ENCODE measurements around the gene TNMD. TPM values are rescaled to one million over a fixed set of nuclear protein-coding genes. Genes with fewer than 3 reads are reported as not detected.

Gene TNMD
- total and polyA plus RNA-seq, 7 experiments from 2014 or later: not detected

- no peak overlapping the region for H3K4me3 ChIP-seq (ENCODE audit: low read length)
- Mint-ChIP-seq H3K27me3 (peaks cover 10 to 29% (median 12%) of the 10 kb centered on the region in 5 donors), H3K36me3 (no peaks in the 10 kb centered on the region), H3K4me1 (peaks cover 0 to 2% (median under 1%) of the 10 kb centered on the region in 7 donors), H3K9me3 (no peaks in the 10 kb centered on the region), H3K27ac (no peak overlapping the region), H3K4me3 (no peak overlapping the region)
- ChIA-PET POLR2A (no interaction called here), CTCF (no interaction called here)
- no peak for DNase-seq
- H3K27me3 ChIP-seq (ENCODE audit: control insufficient read depth in 2 of 2, insufficient read depth in 2 of 2, low read length in 2 of 2): no peaks in the 10 kb centered on the region
- H3K9me3 ChIP-seq (ENCODE audit: control insufficient read depth in 2 of 3, low read length in 3 of 3): no peaks in the 10 kb centered on the region
- no peak for ATAC-seq
- intact Hi-C loops (cut with micrococcal nuclease): no loop called here
- H3K27ac ChIP-seq (ENCODE audit: low read depth, low read length): no peak overlapping the region
- H3K36me3 ChIP-seq (ENCODE audit: control insufficient read depth in 2 of 3, insufficient read depth in 3 of 3, low read length in 3 of 3): no peaks in the 10 kb centered on the region
- H3K4me1 ChIP-seq (ENCODE audit: control insufficient read depth in 2 of 2, insufficient read depth in 2 of 2, low read length in 2 of 2): no peaks in the 10 kb centered on the region
Observed at GRCh38 chrX:100642290-100642689, 57.6 kb downstream of the TNMD start.

GRCh38 chrX:100643212-100643611, 58.5 kb downstream of the TNMD start:
- Mint-ChIP-seq H3K4me1 (peaks cover 0 to 2% (median 0%) of the 10 kb centered on the region in 7 donors), H3K4me3 (no peak overlapping the region), H3K27me3 (peaks cover 9 to 29% (median 12%) of the 10 kb centered on the region in 5 donors), H3K36me3 (no peaks in the 10 kb centered on the region), H3K9me3 (no peaks in the 10 kb centered on the region), H3K27ac (no peak overlapping the region)
- CTCF ChIA-PET: no interaction called here
- intact Hi-C loops (cut with micrococcal nuclease): no loop called here
- POLR2A ChIA-PET: no interaction called here
- no peaks in the 10 kb centered on the region for H3K4me1 ChIP-seq (ENCODE audit: control insufficient read depth in 2 of 2, insufficient read depth in 2 of 2, low read length in 2 of 2)
- H3K9me3 ChIP-seq (ENCODE audit: control insufficient read depth in 2 of 3, low read length in 3 of 3): no peaks in the 10 kb centered on the region
- H3K36me3 ChIP-seq (ENCODE audit: control insufficient read depth in 2 of 3, insufficient read depth in 3 of 3, low read length in 3 of 3): no peaks in the 10 kb centered on the region
- ATAC-seq: no peak
- no peak overlapping the region for H3K27ac ChIP-seq (ENCODE audit: low read depth, low read length)
- no peak for DNase-seq
- H3K4me3 ChIP-seq (ENCODE audit: low read length): no peak overlapping the region
- no peaks in the 10 kb centered on the region for H3K27me3 ChIP-seq (ENCODE audit: control insufficient read depth in 2 of 2, insufficient read depth in 2 of 2, low read length in 2 of 2)

- H3K4me3 ChIP-seq (ENCODE audit: low read length): no peak within 1 kb of the TSS
- ATAC-seq (no peak), DNase-seq (no peak)
- POLR2A ChIA-PET: no interaction called here
- H3K27ac ChIP-seq (ENCODE audit: low read depth, low read length): no peak within 1 kb of the TSS
- H3K27me3 Mint-ChIP-seq: peaks cover 9 to 26% (median 12%) of the 10 kb centered on the region in 5 donors
- intact Hi-C loops (cut with micrococcal nuclease): no loop called here
- no peaks in the 10 kb centered on the region for H3K4me1 ChIP-seq (ENCODE audit: control insufficient read depth in 2 of 2, insufficient read depth in 2 of 2, low read length in 2 of 2)
- no peaks in the 10 kb centered on the region for H3K36me3 Mint-ChIP-seq
- CTCF ChIA-PET: no interaction called here
- no peaks in the 10 kb centered on the region for H3K27me3 ChIP-seq (ENCODE audit: control insufficient read depth in 2 of 2, insufficient read depth in 2 of 2, low read length in 2 of 2)
- no peak within 1 kb of the TSS for H3K27ac Mint-ChIP-seq
- no peaks in the 10 kb centered on the region for H3K9me3 Mint-ChIP-seq
- no peaks in the 10 kb centered on the region for H3K36me3 ChIP-seq (ENCODE audit: control insufficient read depth in 2 of 3, insufficient read depth in 3 of 3, low read length in 3 of 3)
- H3K4me3 Mint-ChIP-seq: no peak within 1 kb of the TSS
- H3K9me3 ChIP-seq (ENCODE audit: control insufficient read depth in 2 of 3, low read length in 3 of 3): no peaks in the 10 kb centered on the region
- H3K4me1 Mint-ChIP-seq: peaks cover 0 to 2% (median 0%) of the 10 kb centered on the region in 7 donors
Observed at GRCh38 chrX:100643956-100644860, 59.5 kb downstream of the TNMD start, which contains the start of gene SRPX2. SRPX2 (plus strand) TSS chrX:100644199; CDS start chrX:100646323, 2,124 bp downstream.

- Mint-ChIP-seq H3K36me3 (no peaks in the 10 kb centered on the region), H3K4me3 (no peak overlapping the region), H3K9me3 (no peaks in the 10 kb centered on the region), H3K27me3 (peaks cover 5 to 22% (median 12%) of the 10 kb centered on the region in 5 donors), H3K27ac (no peak overlapping the region), H3K4me1 (peaks cover 0 to 2% (median 0%) of the 10 kb centered on the region in 7 donors)
- DNase-seq (no peak), ATAC-seq (no peak)
- H3K4me1 ChIP-seq (ENCODE audit: control insufficient read depth in 2 of 2, insufficient read depth in 2 of 2, low read length in 2 of 2): no peaks in the 10 kb centered on the region
- intact Hi-C loops (cut with micrococcal nuclease): no loop called here
- H3K36me3 ChIP-seq (ENCODE audit: control insufficient read depth in 2 of 3, insufficient read depth in 3 of 3, low read length in 3 of 3): no peaks in the 10 kb centered on the region
- H3K9me3 ChIP-seq (ENCODE audit: control insufficient read depth in 2 of 3, low read length in 3 of 3): no peaks in the 10 kb centered on the region
- no peak overlapping the region for H3K27ac ChIP-seq (ENCODE audit: low read depth, low read length)
- CTCF ChIA-PET: no interaction called here
- H3K27me3 ChIP-seq (ENCODE audit: control insufficient read depth in 2 of 2, insufficient read depth in 2 of 2, low read length in 2 of 2): no peaks in the 10 kb centered on the region
- POLR2A ChIA-PET: no interaction called here
- H3K4me3 ChIP-seq (ENCODE audit: low read length): no peak overlapping the region
Observed at GRCh38 chrX:100645106-100645505, 60.4 kb downstream of the TNMD start.

GRCh38 chrX:100647095-100647494, 62.4 kb downstream of the TNMD start:
- Mint-ChIP-seq H3K36me3 (no peaks in the 10 kb centered on the region), H3K27ac (no peak overlapping the region), H3K9me3 (no peaks in the 10 kb centered on the region), H3K4me1 (peaks cover 0 to 2% (median 0%) of the 10 kb centered on the region in 7 donors), H3K27me3 (peaks cover 4 to 15% (median 7%) of the 10 kb centered on the region in 5 donors), H3K4me3 (no peak overlapping the region)
- intact Hi-C loops (cut with micrococcal nuclease): no loop called here
- no peak for DNase-seq
- ATAC-seq: no peak
- no peaks in the 10 kb centered on the region for H3K27me3 ChIP-seq (ENCODE audit: control insufficient read depth in 2 of 2, insufficient read depth in 2 of 2, low read length in 2 of 2)
- CTCF ChIA-PET: no interaction called here
- no peak overlapping the region for H3K27ac ChIP-seq (ENCODE audit: low read depth, low read length)
- no peaks in the 10 kb centered on the region for H3K4me1 ChIP-seq (ENCODE audit: control insufficient read depth in 2 of 2, insufficient read depth in 2 of 2, low read length in 2 of 2)
- POLR2A ChIA-PET: no interaction called here
- H3K9me3 ChIP-seq (ENCODE audit: control insufficient read depth in 2 of 3, low read length in 3 of 3): no peaks in the 10 kb centered on the region
- H3K36me3 ChIP-seq (ENCODE audit: control insufficient read depth in 2 of 3, insufficient read depth in 3 of 3, low read length in 3 of 3): no peaks in the 10 kb centered on the region
- H3K4me3 ChIP-seq (ENCODE audit: low read length): no peak overlapping the region

- Histone ChIP-seq H3K27ac (ENCODE audit: low read depth, low read length) (no peak overlapping the region), H3K9me3 (ENCODE audit: control insufficient read depth in 2 of 3, low read length in 3 of 3) (no peaks in the 10 kb centered on the region), H3K4me1 (ENCODE audit: control insufficient read depth in 2 of 2, insufficient read depth in 2 of 2, low read length in 2 of 2) (no peaks in the 10 kb centered on the region), H3K27me3 (ENCODE audit: control insufficient read depth in 2 of 2, insufficient read depth in 2 of 2, low read length in 2 of 2) (no peaks in the 10 kb centered on the region), H3K36me3 (ENCODE audit: control insufficient read depth in 2 of 3, insufficient read depth in 3 of 3, low read length in 3 of 3) (no peaks in the 10 kb centered on the region), H3K4me3 (ENCODE audit: low read length) (no peak overlapping the region)
- Mint-ChIP-seq H3K9me3 (no peaks in the 10 kb centered on the region), H3K4me3 (no peak overlapping the region), H3K36me3 (no peaks in the 10 kb centered on the region), H3K27me3 (peaks cover 4 to 10% (median 5%) of the 10 kb centered on the region in 5 donors), H3K4me1 (peaks cover 0 to 2% (median 0%) of the 10 kb centered on the region in 7 donors), H3K27ac (no peak overlapping the region)
- ChIA-PET CTCF (no interaction called here), POLR2A (no interaction called here)
- no peak for DNase-seq
- intact Hi-C loops (cut with micrococcal nuclease): no loop called here
- ATAC-seq: no peak
Observed at GRCh38 chrX:100647739-100648138, 63.0 kb downstream of the TNMD start.
